SU-DHL-6 (cell line): ENCODE measurements around the gene FANCC.

Experiments
- EZH2phosphoT487 ChIP-seq: fragments of 200-600 bp; sonication (generic), shearing (Covaris generic); conservative IDR thresholded peaks from 2 replicates; pipeline ENCODE4 v1.6.1; 2018; ENCODE audit warnings: mild to moderate bottlenecking, antibody characterized with exemption, low read length, moderate library complexity, mixed read lengths
- TF ChIP-seq, protein P1 (sequence below): fragments of 200-600 bp; sonication (generic); IDR thresholded peaks from one replicate; pipeline ENCODE4 v1.5.1; 2017; ENCODE audit warnings: antibody characterized with exemption, mild to moderate bottlenecking, low read length, moderate library complexity; ENCODE audit not compliant: insufficient read depth, poor library complexity, severe bottlenecking

DNA sequence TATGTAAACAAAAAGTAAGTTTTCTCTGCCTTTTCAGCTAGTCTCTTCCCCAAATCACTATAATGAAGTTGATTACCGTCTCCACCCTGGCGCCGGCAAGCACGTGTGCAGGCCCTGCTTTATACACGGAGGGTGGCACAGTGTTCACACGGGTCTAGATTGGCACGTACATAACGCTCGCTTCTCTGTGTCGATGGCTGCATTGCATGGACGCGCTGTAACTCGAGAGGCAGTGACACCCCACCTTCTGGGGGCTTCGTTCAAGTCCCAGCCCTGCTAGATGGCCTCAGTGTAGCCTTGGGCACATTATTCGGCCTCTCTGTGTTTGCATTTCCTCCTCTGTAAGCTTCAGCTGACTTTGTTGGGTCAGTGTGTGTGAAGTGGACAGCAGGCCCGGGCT, 223.9 kb downstream of the FANCC start:
- TF ChIP-seq, protein P1, sequence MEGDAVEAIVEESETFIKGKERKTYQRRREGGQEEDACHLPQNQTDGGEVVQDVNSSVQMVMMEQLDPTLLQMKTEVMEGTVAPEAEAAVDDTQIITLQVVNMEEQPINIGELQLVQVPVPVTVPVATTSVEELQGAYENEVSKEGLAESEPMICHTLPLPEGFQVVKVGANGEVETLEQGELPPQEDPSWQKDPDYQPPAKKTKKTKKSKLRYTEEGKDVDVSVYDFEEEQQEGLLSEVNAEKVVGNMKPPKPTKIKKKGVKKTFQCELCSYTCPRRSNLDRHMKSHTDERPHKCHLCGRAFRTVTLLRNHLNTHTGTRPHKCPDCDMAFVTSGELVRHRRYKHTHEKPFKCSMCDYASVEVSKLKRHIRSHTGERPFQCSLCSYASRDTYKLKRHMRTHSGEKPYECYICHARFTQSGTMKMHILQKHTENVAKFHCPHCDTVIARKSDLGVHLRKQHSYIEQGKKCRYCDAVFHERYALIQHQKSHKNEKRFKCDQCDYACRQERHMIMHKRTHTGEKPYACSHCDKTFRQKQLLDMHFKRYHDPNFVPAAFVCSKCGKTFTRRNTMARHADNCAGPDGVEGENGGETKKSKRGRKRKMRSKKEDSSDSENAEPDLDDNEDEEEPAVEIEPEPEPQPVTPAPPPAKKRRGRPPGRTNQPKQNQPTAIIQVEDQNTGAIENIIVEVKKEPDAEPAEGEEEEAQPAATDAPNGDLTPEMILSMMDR = no peak
- TF ChIP-seq EZH2phosphoT487 = no peak
